Heart left ventricle (tissue), 16 donors: ENCODE measurements around the gene S1PR3. TPM values are rescaled to one million over a fixed set of nuclear protein-coding genes. Genes with fewer than 3 reads are reported as not detected.

Experiments
- ATAC-seq, 4 donors: fragments of 200-7000 bp; cut with Tn5 transposase; one replicate each; pipeline ENCODE4 v1.9.1; 2020 to 2022; ENCODE audit warnings: moderate library complexity in 4 of 4, mild to moderate bottlenecking in 3 of 4, moderate number of reproducible peaks in 1 of 4
- DNase-seq, 5 donors: peaks; one replicate each; pipeline ENCODE4 v3.0.0-alpha.2; 2020
- H3K27ac ChIP-seq, 12 donors: fragments of 200-600 bp; sonication (generic) in 4 of 12; one replicate each; pipeline versions ENCODE4 v1.5.0 to v1.8.0; 2016 to 2022; ENCODE audit warnings: mild to moderate bottlenecking in 2 of 12
- H3K27me3 ChIP-seq, 9 donors: fragments of 200-600 bp; sonication (generic) in 2 of 9; one replicate each; pipeline versions ENCODE4 v1.5.1 to v1.8.0; 2016 to 2022; ENCODE audit warnings: mild to moderate bottlenecking in 3 of 9
- H3K36me3 ChIP-seq, 9 donors: fragments of 200-600 bp; sonication (generic) in 2 of 9; one replicate each; pipeline versions ENCODE4 v1.5.0 to v1.8.0; 2018 to 2022; ENCODE audit warnings: mild to moderate bottlenecking in 2 of 9
- H3K4me1 ChIP-seq, 12 donors: fragments of 200-600 bp; sonication (generic) in 4 of 12; one replicate each; pipeline versions ENCODE4 v1.5.0 to v1.8.0; 2016 to 2022; ENCODE audit warnings: mild to moderate bottlenecking in 3 of 12
- H3K4me3 ChIP-seq, 12 donors: fragments of 200-600 bp; sonication (generic) in 4 of 12; one replicate each; pipeline versions ENCODE4 v1.5.0 to v1.8.0; 2017 to 2022; ENCODE audit warnings: mild to moderate bottlenecking in 9 of 12, moderate library complexity in 4 of 12
- H3K9me3 ChIP-seq, 12 donors: fragments of 200-600 bp; sonication (generic) in 4 of 12; one replicate each; pipeline versions ENCODE4 v1.5.0 to v1.8.0; 2016 to 2022; ENCODE audit warnings: mild to moderate bottlenecking in 1 of 12
- CTCF ChIP-seq, 12 donors: fragments of 200-600 bp; sonication (generic) in 4 of 12; IDR thresholded peaks; one replicate each; pipeline versions ENCODE4 v1.5.0 to v1.8.0; 2018 to 2022; ENCODE audit warnings: antibody characterized with exemption in 12 of 12, mild to moderate bottlenecking in 5 of 12
- POLR2A ChIP-seq, 2 donors: fragments of 450-650 bp; IDR thresholded peaks; one replicate each; pipeline ENCODE4 v1.6.1; 2017; ENCODE audit warnings: antibody characterized with exemption in 2 of 2, mild to moderate bottlenecking in 2 of 2, moderate library complexity in 2 of 2
- WGBS, 4 donors: extraction: QIAGEN DNeasy Blood & Tissue Kit in 2 of 4; methylation state at CpG; one replicate each; pipeline versions ENCODE4 v1.1.5 to v1.1.7; 2013 to 2018; 5-methylcytosine and 5-hydroxymethylcytosine counted together
- intact Hi-C, 10 donors: fragments of 100-400 bp; cut with DNase I; formaldehyde crosslinking; loops; one replicate each; pipeline versions ENCODE4 v1.11.1 to v1.14.2; 2022
- polyA plus RNA-seq, 2 donors: library from polyadenylated mRNA; stranded (reverse); fragments of 200-250 nt; gene quantifications; one replicate each; pipeline ENCODE4 v1.2.3, GENCODE V29; 2013
- total RNA-seq, 9 donors: library from RNA; depleted of rRNA in 2 of 9; stranded (reverse); fragments of >200 nt in 2 of 9; fragmentation: NEBNext Ultra II Directional in 3 of 9; extraction: Animal tissue kit (Norgen Biotek cat#: 25700) in 3 of 9; gene quantifications; one replicate each; pipeline versions ENCODE4 v1.1.0 to v1.2.4, GENCODE V29; 2016 to 2023
- donor health status: ischemic (EF 13 %, LVEDD 7.1; RV severe dilation, severe dysfunction).
- donor health status: healthy with polysubstance abuse.
- donor health status: DM: no; HTN: yes; CAD: no.
- donor health status: DM: no; HTN: no; CAD: no.
- donor health status: ischemic (EF 25% LVEDD 6.9; RV normal size, moderate dysfunction).
- donor health status: ischemic (EF 25% LVEDD 5.7; RV mildly dilated, moderate dysfunction).
- donor health status: healthy.
- donor health status: DM: yes; HTN: yes; CAD: no.
- donor health status: ischemic (EF 35%, LVEDD 5.7; RV mildly dilated, moderate dysfunction).
- donor health status: nonischemic (EF 11% LVEDD 7.7; RV severe dilation, severe dysfunction).
- donor health status: DM: yes; HTN: yes; CAD: no.
- donor health status: PGD.
- donor health status: ischemic (EF 29% LVEDD 5.4; RV normal size, mild dysfunction).
- donor health status: nonischemic (EF 23%, LVEDD 6.1; RV moderate dilation, normal function).

The S1PR3 gene
- total and polyA plus RNA-seq, 11 donors: 7.4 to 50.3 (median 29.5) TPM

- ATAC-seq (no peak), DNase-seq (no peak)
- Histone ChIP-seq H3K4me1 (peaks cover 0 to 3% (median 0%) of the 10 kb centered on the region in 12 donors), H3K27ac (no peak overlapping the region), H3K4me3 (no peak overlapping the region), H3K27me3 (peaks cover 0 to 14% (median 0%) of the 10 kb centered on the region in 9 donors), H3K36me3 (no peaks in the 10 kb centered on the region), H3K9me3 (no peaks in the 10 kb centered on the region)
- WGBS, 4 donors: 79 to 99% (median 92%) methylated on average over 3 of the region's 3 CpGs
- intact Hi-C loops: no loop called here
- TF ChIP-seq POLR2A (IDR thresholded peaks at IDR 0.05) (no peak), CTCF (IDR thresholded peaks at IDR 0.05) (no peak)
Measured at GRCh38 chr9:88960632-88961031, 30.6 kb upstream of the S1PR3 start.

- ATAC-seq: peak; percentile 72 to 91 (median 82)
- no peak for TF ChIP-seq POLR2A (IDR thresholded peaks at IDR 0.05)
- Histone ChIP-seq H3K9me3 (no peaks in the 10 kb centered on the region), H3K4me3 (no peak overlapping the region), H3K27me3 (peaks cover 0 to 6% (median 0%) of the 10 kb centered on the region in 9 donors), H3K36me3 (no peaks in the 10 kb centered on the region), H3K27ac (no peak overlapping the region), H3K4me1 (peaks cover 0 to 4% (median 0%) of the 10 kb centered on the region in 12 donors)
- 55 to 66% (median 60%) methylated on average over 8 of the region's 8 CpGs for WGBS, 4 donors
- peak in 2 of 5 donors; percentile 47 to 60 for DNase-seq
- intact Hi-C loops: no loop called here
Measured at GRCh38 chr9:88965473-88965872, 25.8 kb upstream of the S1PR3 start.

GRCh38 chr9:88966894-88967676 is 24.2 kb upstream of the S1PR3 start:
- no peak for TF ChIP-seq POLR2A (IDR thresholded peaks at IDR 0.05)
- TF ChIP-seq CTCF (IDR thresholded peaks at IDR 0.05): no peak
- H3K27me3 ChIP-seq: no peaks in the 10 kb centered on the region
- no peak for DNase-seq
- H3K36me3 ChIP-seq: no peaks in the 10 kb centered on the region
- H3K9me3 ChIP-seq: no peaks in the 10 kb centered on the region
- WGBS, 4 donors: 83 to 97% (median 86%) methylated on average over 9 to 10 of the region's 10 CpGs
- intact Hi-C loops: no loop called here
- H3K4me3 ChIP-seq: no peak overlapping the region
- H3K4me1 ChIP-seq: peaks cover 0 to 4% (median 0%) of the 10 kb centered on the region in 12 donors
- H3K27ac ChIP-seq: no peak overlapping the region
- no peak for ATAC-seq

- ATAC-seq: no peak
- Histone ChIP-seq H3K27me3 (no peaks in the 10 kb centered on the region), H3K4me1 (peaks cover 0 to 4% (median 0%) of the 10 kb centered on the region in 12 donors), H3K36me3 (no peaks in the 10 kb centered on the region), H3K4me3 (no peak overlapping the region), H3K27ac (no peak overlapping the region), H3K9me3 (no peaks in the 10 kb centered on the region)
- WGBS, 4 donors: 83 to 95% (median 88%) methylated on average over 4 of the region's 4 CpGs
- TF ChIP-seq POLR2A (IDR thresholded peaks at IDR 0.05) (no peak), CTCF (IDR thresholded peaks at IDR 0.05) (no peak)
- intact Hi-C loops: no loop called here
- no peak for DNase-seq
Measured at GRCh38 chr9:88968799-88969198, 22.5 kb upstream of the S1PR3 start.
